Activated effector memory CD4-positive, alpha-beta T cell treated with Interleukin-2 at 50 U/mL for 16 hours (primary cell): ENCODE data around the gene LAMA2.

ENCODE experiments used
- DNase-seq: peaks from one replicate; pipeline ENCODE4 v3.0.0-alpha.2; 2020

The LAMA2 gene

DNA sequence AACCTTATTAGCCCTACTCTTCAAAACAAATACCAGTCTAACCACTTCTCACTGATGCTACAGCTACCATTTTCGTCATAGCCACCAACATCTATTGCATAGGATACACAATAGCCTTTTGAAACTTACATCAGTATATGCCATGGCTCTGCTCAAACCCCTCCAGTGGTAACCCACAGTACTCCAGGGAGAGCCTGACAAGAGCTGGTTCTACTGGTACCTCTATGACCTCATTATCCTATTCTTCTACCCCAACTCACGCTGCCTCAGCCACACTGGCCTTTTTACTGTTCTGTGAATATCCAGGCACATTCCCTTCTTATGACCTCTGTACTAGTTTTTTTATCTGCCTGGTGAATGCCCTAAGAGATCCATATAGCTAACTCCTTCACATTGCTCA lies 669.5 kb downstream of the LAMA2 start:
- no peak for DNase-seq

DNA sequence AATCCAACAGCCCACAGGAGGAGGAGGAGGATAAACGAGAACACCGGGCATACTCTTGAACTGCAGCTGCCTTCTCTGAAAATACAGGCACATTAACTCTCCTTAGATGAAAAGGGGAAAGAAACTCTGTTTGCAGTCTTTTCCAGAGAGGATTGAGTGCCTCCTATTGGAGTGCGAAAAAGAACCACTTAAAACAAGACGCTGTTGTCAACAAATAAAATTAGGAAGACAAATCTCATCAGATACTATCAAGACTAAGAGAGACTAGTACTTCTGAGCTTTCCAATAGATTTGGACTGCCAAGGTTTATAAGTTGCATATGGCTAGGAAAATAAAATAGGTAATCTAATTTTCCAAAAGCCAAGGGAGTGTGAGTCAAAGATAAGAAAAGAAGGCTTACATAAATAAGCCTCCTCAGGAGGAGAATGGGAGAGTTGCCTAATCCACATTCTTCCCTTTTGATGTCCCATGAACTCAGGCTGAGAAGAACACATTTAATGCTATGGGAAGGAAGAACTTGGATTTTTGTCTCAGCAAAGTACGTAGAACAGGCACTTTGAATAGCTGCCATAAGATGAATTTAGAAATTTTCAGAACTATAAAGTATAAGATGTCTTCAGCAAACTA lies 672.4 kb downstream of the LAMA2 start:
- no peak for DNase-seq

DNA sequence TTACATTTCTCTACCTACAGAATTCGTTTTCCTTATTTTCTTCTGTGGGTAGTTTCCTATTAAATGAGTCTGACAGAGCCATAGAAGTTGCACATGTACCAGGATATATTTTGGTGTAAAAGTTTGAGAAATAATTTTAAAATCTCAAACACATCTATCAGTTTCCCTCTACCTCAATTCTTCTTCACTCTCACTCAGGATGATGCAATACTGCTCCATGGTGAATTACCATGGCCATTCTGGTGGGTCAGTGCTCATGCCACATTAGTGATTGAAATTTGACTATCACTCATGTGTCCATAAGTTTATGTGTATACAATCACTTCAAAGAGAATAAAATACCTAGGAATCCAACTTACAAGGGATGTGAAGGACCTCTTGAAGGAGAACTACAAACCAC lies 675.3 kb downstream of the LAMA2 start:
- no peak for DNase-seq

DNA sequence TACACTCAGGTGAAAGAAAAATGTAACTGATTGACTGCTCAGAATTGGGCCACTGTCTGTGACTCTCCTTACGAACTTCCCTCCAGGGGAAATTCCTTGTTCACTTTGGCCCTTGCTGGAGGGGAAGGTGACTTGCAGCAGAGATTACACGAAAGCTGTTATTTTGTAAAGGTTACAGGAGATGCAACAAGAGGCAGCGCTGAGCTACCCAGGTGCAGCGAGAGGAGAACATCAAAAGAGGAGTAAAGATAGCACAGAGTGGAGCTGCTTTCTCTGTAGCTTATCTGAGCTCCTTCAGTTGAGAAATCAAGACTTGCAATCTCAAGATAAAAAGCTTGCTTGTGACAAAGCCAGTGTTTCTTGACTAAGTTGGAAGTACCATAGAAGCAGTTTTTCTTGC lies 682.4 kb downstream of the LAMA2 start:
- no peak for DNase-seq

DNA sequence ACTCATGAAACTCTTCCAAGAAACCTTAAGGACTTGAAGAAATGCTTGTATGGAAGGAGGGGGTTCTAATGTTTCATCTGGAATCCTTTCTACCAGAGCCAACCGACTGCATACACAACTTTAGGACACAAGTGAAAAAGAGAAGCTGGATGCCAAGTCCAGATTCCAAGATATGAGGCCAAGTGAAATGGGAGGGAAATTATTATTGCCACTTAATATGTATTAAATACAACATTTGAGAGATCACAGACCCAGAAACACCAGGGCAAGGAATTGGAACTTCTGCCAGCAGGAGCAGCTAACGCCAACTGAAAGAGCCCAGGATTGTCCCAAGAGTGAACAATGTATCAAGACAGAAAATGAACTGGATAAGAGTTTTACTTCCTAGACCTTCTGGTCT lies 682.9 kb downstream of the LAMA2 start:
- no peak for DNase-seq
